HG02938 (cell line): ENCODE measurements around the gene DOCK11.
A peak's percentile ranks its signal among the peaks of the same experiment; 100 is the strongest.

Source experiments
- ATAC-seq: cut with Tn5 transposase; IDR thresholded peaks from one replicate; pipeline ENCODE4 v1.9.1; 2021; ENCODE audit warnings: mild to moderate bottlenecking, moderate library complexity; ENCODE audit not compliant: unreplicated experiment

Gene DOCK11

DNA sequence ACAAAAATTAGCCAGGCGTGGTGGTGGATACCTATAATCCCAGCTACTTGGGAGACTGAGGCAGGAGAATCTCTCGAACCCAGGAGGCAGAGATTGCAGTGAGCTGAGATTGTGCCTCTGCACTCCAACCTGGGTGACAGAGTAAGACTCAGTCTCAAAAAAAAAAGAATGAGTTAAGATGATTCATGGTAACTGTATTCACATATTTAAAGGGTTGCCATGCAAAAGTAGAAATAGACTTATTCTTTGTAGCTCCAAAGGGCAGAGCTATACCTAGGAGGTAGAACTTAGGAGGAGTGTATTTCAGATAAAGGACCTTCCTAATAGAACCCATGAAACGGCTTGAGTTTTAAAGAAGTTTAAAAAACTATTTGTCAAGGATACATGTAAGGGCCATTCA is 127.4 kb downstream of the DOCK11 start:
- ATAC-seq: no peak

DNA sequence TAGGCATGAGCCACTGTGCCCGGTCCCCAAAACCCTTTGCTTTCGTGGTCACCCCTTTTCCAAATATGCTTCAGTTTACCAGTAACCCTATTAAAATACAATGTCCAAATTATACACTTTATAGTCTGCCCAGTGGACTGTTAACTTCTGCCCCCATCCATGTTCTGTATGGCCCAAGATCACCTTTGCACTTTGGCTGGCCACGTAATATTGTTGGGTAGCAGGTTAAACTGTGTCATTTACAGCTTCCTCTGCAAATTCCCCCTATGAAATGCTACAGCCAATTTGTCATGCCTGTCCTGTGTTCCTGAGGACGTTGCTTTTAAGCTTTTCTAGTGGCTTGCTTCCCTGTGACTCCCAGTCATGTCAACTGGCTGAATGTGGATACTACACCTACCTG is 130.7 kb downstream of the DOCK11 start:
- no peak for ATAC-seq

DNA sequence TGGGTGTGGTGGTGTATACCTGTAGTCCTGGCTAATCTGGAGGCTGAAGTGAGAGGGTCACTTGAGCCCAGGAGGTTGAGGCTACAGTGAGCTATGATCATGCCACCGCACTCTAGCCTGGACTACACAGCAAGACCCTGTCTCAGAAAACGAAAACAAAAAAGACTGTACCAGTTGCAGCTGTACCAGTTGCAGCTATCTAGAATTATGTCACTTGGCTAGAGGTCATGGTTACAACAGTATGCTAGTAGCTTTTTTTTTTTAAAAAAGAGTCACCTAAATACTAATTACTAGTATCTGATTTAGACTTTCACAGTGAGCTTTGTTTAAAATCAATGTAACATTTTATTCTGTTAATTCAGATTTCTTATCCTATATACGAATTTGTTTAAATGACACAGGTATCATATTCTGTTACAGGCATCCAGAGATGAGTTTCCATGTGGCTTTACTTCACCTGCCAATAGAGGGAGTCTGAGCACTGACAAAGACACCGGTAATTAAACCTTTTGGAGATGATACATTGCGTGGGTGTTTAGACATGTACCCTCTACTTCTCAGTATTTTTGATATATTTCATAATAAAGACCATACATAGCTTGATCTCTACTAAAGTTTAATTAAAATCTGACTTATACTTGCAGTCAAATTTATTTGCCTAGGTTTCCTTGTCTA is 131.6 kb downstream of the DOCK11 start:
- no peak for ATAC-seq

- ATAC-seq: no peak
Measured at GRCh38 chrX:118630848-118631247, 135.2 kb downstream of the DOCK11 start.

DNA sequence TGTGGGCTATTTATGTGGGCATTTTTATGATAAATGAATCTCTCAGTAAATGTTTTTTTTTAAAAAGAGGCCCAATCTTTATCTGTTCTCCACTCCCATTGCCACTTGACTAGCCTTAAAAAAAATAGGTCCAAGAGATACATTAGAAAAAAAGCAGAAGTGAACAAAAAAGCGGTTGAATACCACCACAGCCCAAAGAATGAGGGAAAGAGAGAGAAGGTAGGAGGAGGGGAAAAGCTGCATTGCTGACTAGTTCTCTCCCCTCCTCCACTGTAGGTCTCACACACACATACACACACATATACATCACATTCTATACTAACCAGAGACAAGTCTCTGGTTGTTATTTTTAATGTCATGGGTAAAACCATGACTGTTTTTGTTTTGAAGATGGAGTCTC is 136.0 kb downstream of the DOCK11 start:
- ATAC-seq: peak; percentile 48

DNA sequence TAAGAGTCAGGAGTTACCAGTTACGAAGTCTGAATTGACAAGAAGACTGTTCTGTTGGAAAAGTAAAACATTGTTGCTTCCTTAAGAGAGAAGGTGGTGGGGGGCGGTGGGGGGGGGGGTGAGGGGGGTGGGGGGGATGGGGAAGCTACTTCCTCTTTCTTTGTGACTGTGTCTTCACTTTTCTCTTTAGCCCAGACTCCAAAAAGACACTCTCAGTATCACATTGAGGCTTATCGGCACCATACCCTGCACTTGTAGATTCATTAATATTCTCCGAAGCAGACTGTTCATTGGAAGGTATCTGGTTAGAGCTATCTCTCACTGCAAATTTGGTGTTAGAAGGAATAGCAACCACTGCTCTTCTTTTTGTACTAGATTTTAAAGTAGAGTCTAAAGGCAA is 137.2 kb downstream of the DOCK11 start:
- peak; percentile 82 for ATAC-seq

- no peak for ATAC-seq
Measured at GRCh38 chrX:118633530-118633929, 137.9 kb downstream of the DOCK11 start.

DNA sequence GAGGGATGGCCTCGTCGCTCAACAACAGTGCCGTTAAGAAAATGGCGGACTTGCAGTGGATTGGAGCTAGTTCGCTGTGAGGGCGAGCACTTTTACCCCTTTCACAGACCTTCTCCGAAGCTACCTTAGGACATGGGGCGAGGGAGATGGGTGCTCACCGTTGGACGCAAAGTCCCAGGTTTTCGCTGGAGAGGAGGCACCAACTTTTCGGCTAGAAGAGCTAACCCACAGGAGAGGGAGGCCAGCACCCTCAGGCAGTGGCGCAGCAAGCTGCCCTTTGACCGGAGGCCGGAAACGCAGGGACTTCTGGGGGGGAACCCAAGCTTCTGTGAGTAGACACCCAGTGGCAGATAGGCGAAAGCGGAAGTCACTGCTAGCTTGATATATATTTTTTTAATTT is 138.7 kb downstream of the DOCK11 start:
- no peak for ATAC-seq

DNA sequence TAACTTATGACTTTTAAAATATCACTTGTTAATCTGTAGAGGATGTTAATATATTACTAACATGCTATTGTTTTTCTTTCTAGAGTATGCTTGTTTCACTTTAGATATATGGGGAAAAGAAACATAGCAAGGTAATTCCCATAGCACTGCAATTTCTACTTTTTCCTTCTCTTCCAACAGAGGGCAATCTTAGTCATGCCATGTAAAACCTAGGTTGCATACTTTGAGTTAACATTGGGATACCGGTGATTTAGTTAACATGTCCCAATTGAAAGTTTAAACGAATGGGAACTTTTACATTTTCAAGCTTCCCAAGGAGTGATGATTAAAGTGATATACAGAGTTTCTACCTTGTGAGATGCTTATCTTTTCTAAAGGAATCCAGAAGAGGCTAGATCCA is 142.4 kb downstream of the DOCK11 start:
- ATAC-seq: no peak

DNA sequence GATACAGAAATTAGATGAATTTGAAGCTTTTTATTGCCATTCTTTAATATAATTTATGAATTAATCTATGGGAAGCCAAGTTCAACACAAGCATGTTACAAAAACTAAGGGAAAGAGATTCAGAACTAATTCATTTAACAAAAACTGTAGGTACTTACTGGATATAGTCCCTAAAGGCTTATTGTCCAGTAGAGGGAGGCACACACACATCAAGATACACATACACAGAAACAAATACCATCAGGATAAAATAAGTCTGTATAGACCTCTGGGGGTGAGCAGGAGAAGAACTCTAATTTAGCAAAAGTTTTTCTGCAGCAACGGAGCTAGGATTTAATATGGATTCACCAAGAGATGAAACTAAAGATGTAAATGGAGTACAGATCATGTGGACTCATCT is 148.8 kb downstream of the DOCK11 start:
- ATAC-seq: no peak

DNA sequence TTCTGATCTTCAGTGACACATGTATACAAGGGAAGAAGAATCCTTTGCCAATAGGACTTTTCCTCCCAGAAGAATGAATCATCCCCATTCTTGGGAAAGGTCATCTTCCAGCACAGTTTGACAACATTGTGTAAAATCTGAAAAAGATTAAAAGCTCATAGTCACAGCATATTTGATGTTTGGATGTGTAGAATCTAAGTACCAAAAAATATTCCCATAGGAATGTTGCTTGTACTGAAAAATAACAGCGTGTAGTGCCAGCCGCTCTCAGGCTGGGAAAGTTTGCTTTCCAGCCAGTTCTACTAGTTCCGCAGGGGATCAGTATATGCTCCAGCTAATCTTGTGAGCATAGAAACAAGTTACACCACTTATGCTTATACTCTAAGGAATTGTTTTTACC is 157.1 kb downstream of the DOCK11 start:
- no peak for ATAC-seq

DNA sequence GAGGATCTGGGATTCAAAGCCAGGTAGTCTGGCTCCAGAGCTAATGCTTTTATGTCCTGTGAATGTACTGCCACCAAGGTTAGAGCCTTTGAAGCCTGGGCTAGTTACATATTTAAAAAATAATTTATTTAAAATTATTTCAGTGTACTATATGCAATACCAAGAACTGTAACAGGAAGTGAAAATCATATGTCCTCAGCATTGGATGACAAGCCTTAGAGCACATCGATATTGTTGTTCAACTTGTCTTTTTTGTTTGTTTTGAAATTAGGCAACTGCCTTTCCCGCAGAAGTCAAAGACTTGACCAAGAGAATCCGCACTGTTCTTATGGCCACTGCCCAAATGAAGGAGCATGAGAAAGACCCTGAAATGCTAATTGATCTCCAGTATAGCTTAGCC is 158.7 kb downstream of the DOCK11 start:
- ATAC-seq: no peak

DNA sequence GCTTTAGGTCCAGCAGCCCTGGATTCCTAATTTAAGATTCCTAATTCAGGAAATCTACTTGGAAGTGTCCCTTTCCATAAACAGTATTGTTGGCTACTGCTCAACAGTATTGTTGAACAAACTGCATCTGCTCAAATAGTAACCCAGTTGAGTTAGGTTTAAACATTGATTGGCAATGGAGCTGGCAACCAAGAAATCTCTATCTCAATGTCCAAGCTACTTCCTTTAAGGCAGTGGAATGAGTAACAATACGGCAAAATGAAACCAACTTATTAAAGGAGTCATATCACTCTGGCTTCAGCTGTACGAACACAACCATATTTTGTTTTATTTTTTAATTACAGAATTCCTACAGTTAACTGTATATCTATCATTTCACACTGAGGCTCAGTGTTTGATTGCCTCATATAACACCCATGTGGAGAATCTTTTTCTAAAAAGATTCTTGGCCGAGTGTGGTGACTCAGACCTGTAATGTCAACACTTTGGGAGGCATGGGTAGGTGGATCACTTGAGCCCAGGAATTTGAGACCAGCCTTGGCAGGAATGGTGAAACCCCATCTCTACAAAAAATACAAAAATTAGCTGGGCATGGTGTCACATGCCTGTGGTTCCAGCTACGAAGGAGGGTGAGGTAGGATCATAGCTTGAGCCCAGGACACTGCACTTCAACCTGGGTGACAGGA is 160.1 kb downstream of the DOCK11 start:
- no peak for ATAC-seq

DNA sequence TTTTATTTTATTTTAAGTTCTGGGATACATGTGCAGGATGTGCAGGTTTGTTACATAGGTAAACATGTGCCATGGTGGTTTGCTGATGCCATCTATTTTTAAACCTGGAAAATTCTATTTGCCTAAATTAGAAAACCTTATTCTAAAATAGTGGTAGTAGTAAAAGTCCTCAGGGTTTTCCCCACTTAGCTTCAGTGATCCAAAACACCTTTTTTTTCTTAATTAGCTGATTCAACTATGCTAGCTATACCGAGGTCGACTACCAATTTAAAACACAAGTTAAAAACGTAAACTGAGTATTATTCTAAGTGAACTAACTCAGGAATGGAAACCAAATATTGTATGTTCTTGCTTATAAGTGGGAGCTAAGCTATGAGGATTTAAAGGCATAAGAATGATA is 161.8 kb downstream of the DOCK11 start:
- ATAC-seq: no peak

DNA sequence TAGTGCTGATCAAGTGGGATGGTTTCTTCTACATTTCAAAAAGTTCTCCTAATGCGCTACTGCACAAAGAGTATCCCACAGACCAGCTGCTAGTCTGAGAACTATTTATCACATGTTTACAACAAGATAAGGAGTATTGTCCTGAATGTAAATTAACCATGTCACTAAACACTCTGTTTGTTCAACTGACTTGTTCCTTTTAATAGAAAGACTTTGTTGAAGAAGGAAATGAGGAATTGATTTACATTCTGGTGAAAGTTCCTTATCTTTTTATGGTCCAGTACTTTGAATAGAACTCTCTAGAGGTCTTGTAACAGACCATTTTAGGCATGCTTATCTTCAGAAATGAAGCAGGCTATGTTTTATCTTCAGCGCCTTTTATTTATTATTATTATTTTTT is 164.5 kb downstream of the DOCK11 start:
- no peak for ATAC-seq

- ATAC-seq: no peak
Measured at GRCh38 chrX:118665204-118665603, 169.6 kb downstream of the DOCK11 start.

- ATAC-seq: no peak
Measured at GRCh38 chrX:118666521-118666920, 170.9 kb downstream of the DOCK11 start.

- ATAC-seq: no peak
Measured at GRCh38 chrX:118669435-118669834, 173.8 kb downstream of the DOCK11 start.

GRCh38 chrX:118675326-118675965 is 179.8 kb downstream of the DOCK11 start:
- ATAC-seq: no peak

DNA sequence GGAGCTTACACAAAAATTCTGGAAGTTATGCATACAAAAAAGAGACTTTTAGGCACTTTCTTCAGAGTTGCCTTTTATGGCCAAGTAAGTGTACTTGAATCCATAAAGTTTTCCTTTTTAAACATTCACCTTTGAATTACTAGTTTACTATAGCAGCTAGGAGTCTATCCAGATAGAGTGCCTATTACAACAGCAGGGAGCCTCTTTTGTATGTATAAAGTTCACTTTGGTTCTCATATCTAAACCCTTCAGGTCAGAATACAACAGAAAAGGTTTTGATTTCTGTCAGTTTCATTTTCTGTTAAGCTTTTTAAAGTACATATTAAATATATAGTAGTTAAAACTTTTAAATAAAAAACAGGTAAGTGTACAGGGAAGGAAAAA is 180.3 kb downstream of the DOCK11 start:
- no peak for ATAC-seq

GRCh38 chrX:118677318-118677717 is 181.7 kb downstream of the DOCK11 start:
- no peak for ATAC-seq

DNA sequence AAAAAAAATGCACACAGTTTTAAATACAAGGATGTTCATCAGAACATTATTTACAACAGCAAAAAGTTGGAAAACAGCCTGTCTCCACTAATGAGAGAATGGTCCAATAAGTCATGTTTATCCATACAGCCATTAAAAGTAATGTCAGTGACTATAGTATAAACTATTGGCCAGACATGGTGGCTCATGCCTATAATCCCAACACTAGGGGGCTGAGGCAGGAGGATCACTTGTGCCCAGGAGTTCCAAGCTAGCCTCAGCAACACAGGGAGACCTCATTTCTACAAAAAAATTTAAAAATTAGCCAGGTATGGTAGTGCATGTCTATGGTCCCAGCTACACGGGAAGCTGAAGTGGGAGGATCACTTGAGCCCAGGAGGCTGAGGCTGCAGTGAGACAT is 183.7 kb downstream of the DOCK11 start:
- no peak for ATAC-seq
